Measurements from ENCODE around the gene ATXN7L2.

DNA sequence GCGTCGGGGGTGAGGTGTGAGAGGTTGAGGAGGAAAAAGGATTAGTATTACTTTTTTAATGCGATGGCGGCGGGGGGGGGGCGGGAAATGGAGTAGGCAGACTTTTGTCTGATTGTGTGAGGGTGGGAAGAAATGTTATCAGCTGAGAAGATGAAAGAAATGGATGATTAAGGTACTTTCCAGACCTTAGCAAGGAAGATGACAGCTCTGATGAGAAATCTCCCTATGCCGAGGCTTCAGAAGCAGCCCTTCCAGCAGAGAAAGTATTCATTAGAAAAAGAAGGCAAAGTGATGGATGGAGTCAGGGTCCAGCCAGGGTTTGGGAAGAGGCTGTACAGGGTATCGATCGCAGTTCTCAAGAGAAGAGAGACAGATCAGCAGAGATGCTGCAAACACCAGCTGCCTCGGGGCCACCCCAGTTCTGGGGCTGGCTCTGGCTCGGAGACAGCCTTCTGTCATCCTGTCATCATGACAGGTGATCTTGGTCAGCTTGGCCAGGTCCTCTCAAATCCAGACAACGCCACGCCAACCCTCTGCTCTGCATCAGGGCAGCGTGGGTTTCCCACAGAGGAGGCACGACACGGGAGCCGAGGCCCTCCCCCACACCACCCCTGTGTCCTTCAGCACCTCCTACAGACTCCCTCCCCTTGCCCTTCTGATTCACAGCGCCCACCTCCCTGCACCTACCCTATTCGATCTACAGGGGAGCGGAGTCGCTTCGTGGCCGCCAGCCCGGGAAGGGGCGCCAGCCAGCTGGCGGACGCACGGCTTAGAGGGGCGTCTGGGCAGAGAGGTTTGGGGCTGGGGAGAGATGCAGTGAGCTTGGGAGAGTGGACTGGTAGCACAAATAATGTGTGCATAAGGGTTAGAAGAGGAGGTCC lies 674 bp upstream of the ATXN7L2 start:
- TF ChIP-seq POLR2A (IDR thresholded peaks at IDR 0.05; ENCODE audit: low read length) (no peak), GATA1 (IDR thresholded peaks at IDR 0.05; ENCODE audit: low read depth, low read length) (no peak)
